Activated CD8-positive, alpha-beta memory T cell treated with anti-CD3 and anti-CD28 coated beads, Interleukin-2, amount 50 U/mL, for 1 hour (primary cell): ENCODE results near the gene DIRAS1.

Experiments
- DNase-seq: peaks from one replicate; pipeline ENCODE4 v3.0.0-alpha.2; 2020; ENCODE audit errors: extremely low read depth

DIRAS1 gene

DNA sequence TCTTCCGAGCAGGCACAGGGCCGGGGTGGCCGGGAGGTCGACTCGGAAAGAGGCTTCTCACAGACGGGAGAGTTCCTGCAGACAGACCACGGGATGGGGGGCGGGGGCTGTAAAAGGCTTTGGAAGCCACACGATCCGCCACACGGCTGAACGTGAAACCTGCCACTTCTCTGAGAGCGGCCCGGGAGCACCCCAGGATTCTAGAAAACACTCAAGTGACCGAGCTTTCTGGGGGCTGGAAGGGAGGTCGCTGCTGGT lies 34.2 kb upstream of the DIRAS1 start:
- DNase-seq, result no peak

DNA sequence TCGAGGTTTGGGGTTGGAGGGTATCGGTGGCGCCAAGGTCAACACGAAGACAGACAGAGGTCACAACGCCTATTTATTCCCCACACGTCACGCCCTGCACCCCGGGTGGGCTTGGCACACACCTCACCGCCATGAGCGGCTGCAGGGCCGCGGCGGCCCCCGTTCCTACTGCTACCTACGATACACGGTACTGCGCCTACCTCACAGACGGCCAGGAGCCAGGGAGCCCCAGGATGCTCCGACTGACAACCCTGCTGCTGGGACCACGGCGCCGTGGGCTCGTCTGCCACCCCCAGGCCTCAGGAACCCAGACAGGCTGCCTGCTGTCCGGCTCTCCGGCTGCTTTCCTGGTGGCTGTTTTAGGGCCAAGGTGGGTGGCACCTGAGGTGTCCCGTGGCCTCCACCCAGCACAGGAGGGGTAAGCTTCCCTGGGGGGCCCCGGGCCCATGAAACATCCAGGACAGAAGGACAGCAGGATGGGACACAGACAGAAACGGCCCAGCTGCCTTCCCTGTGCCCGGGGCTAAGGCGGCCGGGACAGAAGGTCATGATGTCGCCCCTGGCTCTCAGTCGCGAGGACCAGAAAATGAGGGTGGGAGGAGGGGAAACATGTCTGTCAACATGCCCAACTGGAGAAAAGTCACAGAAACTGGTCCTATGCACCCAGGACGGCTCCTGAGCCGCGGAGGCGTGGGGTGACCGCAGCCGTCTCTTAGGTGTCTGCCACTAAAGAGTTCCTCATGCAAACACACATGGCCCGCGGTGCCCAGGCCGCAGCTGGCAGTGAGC lies 33.7 kb upstream of the DIRAS1 start:
- DNase-seq, result no peak

DNA sequence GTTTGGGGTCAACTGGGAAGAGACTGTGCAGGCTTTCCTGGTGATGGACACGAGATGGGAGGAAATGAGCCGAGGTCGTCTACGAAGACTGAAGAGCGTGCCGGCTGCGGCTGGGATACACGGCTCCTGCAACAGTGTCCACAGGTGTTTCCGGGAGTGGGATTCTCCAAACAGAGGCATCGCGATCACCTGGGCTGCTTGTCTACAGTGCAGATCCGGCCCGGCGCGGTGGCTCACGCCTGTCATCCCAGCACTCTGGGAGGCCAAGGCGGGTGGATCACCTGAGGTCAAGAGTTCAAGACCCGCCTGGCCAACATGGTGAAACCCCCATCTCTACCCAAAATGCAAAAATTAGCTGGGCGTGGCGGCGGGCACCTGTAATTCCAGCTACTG lies 30.3 kb upstream of the DIRAS1 start:
- no peak for DNase-seq

DNA sequence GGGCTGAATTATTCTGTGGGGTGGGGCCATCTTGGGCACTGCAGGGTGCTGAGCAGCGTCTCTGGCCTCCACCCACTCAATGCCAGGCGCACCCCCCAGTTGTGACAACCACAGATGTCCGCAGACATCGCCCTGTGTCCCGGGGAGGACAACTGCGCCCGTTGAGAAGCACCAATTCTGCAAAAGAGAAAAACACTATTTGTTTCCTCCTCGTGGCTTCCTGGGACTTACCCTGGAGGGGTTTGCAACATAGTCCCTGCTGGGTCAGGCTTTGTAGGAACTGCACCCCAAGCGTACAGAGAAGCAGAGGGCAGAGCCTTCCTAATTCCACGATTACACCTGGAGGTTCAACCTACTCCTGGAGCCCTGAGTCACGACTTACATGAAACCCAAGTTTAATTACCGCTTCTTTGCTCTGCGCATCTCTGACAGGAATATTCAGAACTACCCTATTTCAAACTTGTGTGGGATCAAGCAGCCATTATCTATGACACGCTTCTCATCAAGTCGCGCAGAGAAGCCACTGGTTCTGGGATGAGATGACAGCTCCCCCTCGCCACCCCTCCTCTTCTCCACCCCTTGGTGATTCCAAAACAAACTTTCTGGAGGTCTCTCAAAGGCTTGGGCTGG lies 29.8 kb upstream of the DIRAS1 start:
- no peak for DNase-seq

DNA sequence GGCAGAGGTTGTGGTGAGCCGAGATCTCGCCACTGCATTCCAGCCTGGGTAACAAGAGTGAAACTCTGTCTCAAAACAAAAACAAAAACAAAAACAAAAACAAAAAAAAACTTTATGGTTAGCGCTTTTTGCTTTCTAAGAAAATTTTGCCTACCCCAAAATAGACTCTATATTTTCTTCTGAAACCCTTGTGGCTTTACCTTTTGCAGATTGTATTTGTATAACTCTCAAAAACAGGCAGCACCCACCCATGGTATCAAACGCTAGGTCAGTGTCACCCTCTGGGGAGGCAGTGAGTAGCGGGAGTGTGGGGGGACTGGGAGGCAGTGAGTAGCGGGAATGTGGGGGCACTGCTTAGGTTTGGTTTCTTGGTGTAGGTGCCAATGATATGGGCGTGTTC lies 26.2 kb upstream of the DIRAS1 start:
- no peak for DNase-seq

DNA sequence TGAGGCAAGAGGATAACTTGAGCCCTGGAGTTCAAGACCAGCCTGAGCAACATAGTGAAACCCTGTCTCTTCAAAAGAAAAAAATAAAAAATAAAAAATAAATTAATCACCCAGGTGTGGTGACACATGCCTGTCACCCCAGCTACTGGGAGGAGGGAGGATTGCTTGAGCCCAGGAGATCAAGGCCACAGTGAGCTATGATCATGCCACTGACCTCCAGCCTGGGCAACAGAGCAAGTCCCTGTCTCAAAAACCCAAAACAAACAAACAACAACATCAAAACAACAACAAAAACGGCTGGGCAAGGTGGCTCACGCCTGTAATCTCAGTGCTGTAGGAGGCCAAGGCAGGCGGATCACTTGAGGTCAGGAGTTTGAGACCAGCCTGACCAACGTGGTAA lies 22.9 kb upstream of the DIRAS1 start:
- DNase-seq, result no peak

DNA sequence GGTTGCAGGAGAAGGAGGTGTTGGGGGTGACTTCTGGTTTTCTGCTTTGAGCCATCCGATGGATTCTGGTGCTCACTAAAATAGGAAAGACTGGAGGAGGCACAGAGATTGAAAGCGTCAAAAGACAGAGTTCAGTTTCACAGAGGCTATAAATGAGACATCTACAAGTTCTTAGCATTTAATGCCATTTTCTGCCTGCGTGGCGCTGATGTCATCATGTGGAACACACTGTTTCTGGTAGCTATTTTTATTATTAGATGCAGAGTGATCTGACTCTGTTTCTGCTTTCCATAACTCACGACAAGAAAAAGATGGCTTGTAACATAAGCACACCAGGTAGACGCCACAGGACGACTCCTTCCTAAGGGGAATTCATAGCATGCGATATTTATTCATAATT lies 21.9 kb upstream of the DIRAS1 start:
- DNase-seq, result no peak

DNA sequence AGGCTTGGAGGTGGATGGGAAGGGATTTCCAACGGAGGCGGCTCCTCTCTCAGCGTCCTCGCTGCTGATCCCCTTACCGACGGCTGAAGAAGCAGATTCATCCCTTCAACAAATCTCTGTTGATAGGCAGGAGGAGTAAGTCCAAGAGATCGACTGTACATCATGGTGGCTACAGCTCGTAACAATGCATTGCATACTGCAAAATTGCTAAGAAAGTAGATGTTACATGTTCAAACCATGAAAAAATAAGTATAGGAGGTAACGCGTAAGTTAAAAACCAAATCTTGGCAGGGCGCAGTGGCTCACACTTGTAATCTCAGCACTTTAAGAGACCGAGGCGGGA lies 19.1 kb upstream of the DIRAS1 start:
- no peak for DNase-seq

DNA sequence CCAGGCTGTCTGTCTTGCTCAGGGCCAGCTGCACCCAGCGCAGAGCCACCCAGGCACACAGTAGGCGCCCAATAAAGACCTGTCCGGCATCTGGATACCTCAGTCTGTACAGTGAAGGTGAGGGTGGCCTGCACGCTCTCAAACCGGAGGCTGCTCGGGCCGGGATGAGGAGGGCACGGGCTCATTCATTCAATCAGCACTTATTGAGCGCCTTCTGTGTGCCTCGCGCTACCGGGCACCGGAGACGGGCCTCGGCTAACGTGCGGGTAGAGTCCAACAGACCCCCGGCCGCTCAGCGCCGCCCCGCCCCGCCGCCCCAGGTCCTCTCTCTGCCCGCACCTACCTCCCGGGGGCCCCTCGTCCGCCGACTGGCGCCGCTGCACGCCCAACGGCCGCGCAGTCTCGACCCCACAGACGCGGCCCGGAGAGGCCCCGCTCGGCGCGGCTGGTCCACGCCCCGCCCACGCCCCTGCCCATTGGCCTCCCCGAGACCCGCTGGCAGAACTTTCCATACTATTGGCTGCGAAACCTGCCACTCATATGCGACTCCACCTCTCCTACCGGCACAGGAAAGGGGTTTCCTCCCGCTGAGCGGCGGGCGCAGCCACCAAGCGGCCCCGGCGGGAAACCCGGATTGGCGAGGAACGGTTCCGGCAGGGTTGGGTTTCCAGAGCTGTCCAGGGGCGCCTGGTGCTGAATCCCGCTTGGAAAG lies 18.6 kb upstream of the DIRAS1 start, which contains the start of gene SLC39A3:
Gene SLC39A3, minus strand, starts transcription at position 416 of the 712 bp plus-strand sequence. CDS start 2,760 bp downstream, outside the sequence.
- peak; percentile 95 for DNase-seq

DNA sequence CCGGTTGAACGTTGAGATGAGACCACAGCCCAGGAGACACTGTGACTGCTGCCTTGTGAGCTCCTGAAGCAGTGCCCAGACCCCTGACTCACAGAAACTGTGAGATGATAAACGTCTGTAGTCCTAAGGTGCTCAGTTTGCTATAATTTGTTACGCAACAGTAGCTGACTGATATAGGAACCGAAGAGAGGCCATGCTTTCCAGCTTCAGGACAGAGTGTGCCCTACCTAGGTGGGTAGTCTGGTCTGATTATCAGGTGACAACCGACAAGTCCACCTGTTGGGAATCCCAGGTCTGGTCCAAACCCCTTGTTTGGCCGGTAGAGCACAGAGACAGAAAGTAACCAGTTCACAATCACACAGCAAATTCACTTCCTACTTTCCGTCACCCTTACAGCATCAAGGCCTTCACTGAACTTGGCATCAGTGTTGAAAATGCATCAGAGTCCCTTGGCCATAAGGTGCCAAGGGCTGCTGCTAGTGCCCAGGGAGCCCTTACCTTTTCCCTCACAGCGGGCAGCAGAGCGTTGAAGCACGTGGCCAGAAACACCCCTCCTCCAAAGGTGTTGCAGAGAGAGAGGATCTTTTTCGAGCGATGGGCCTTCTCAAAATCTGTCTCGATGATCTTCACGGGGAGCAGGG lies 15.5 kb upstream of the DIRAS1 start:
- no peak for DNase-seq

DNA sequence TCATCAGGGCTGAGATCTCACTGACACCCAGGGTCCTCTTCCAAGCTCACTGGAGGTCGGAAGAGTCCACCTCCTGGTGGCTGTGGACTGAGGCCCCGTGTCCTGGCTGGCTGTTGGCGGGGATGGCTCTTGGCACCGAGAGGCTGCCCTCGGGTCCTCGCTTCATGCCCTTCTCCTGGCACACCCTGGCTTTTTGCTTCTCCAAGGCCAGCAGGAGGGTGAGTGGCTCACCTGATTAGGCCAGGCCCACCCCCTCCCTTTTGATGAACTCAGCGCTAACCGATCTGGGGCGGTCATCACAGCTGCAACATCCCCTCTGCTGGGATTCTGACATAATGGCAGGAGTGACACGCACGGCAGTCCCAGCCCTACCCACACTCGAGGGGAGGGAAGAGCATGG lies 14.2 kb upstream of the DIRAS1 start:
- no peak for DNase-seq

DNA sequence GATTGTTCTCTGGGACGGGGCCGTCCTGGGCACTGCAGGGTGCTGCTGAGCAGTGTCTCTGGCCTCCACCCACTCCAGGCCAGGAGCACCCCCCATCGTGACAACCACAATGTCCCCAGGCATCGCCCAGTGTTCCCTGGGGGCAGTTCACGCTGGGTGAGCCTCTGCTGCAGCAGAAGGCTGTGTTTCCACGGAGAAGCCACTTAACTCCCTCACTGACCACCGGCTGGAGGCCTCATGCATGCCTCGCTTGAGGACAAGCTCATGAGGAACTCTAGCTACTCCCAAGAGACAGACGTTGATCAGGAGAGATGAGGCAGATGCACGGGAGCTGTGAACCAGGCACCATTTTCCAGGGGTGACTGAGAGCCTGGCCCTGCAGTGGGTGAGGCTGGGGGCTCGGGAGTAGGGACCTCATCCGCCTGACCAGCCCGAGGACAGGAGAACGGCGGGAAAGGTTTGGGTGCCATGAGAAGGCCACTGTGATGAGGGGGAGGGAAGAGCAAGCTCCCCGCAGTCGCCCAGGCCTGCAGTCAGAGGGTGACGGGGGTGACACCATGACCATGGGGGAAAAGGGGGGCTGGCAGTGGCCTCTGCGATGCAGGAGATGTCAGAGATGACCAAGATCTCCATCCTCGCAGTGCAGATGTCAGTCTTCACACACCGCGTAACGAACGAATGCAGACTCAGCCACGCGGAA lies 13.6 kb upstream of the DIRAS1 start:
- DNase-seq, result no peak

DNA sequence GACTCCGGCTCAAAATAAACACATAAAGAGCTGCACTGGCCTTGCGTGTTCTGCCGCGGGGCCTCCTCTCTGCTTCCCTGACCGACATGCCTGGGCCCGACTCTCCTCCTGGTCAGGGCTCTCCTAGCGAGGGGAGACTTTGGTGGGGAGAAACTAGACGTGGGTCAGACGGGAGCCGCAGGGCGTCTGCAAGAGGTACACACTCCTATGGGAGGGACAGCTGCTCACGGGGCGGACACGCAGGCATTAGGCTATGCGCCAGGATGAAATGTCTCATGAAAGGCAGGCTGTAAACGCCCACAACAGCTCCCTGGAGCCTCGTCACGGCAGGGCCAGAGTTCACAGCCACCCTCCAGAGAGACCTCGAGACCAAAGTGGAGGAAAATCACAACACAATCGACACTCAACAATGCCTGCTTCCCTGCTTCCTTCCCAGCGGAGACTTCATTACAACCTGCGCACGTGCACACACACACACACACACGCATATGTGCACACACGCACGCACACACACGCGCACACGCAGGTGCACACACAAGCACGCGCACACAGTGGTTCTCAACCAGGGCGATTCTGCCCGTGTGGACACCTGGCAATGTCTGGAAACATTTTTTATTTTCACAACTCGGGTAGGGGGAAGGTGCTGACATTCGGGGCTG lies 12.9 kb upstream of the DIRAS1 start:
- no peak for DNase-seq

DNA sequence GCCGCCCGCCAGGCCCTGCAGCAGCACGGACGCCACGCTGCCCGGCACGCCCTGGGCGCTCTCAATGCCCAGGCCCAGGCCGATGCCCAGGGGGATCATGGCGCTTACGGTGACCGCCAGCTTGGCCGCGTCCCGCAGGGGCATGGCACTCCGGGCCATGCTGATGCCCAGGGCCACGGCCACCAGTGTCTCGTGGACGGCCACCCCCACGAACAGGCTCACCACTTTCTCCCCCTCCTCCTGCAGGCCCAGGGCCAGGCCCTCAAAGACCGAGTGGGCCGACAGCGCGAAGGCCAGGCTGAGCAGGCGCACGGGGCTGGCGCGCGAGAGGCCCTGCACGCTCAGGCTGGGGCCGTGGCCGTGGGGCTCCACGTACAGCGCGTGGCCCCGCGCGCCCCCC lies 11.7 kb upstream of the DIRAS1 start:
- no peak for DNase-seq

DNA sequence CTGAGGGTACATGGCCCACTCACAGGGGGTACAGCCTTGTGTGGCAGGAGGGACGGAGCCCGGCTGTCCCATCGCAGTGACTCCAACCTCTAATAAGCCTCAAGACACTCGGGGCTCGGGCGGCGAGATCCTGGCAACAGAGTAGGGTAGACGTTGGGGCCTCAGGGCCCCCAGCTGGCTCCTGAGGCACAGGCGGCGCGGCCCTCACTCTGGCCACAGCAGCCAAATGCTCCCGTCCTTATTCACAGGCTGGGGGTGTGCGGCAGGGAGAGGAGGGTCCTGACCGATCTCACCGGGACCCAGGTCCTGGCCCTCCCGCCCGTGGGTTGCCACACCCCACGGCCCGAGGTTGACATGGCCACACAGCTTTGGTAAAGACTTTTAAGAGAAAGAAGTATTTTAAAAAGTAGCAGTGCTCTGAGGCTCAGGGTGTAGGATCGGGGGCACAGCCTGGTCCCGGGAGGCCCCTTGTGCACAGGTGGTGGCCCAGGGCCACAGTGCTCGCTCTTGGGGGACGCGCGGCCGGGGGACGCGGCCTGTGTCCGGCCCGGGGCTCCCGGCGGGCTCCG lies 11.1 kb upstream of the DIRAS1 start:
- no peak for DNase-seq

DNA sequence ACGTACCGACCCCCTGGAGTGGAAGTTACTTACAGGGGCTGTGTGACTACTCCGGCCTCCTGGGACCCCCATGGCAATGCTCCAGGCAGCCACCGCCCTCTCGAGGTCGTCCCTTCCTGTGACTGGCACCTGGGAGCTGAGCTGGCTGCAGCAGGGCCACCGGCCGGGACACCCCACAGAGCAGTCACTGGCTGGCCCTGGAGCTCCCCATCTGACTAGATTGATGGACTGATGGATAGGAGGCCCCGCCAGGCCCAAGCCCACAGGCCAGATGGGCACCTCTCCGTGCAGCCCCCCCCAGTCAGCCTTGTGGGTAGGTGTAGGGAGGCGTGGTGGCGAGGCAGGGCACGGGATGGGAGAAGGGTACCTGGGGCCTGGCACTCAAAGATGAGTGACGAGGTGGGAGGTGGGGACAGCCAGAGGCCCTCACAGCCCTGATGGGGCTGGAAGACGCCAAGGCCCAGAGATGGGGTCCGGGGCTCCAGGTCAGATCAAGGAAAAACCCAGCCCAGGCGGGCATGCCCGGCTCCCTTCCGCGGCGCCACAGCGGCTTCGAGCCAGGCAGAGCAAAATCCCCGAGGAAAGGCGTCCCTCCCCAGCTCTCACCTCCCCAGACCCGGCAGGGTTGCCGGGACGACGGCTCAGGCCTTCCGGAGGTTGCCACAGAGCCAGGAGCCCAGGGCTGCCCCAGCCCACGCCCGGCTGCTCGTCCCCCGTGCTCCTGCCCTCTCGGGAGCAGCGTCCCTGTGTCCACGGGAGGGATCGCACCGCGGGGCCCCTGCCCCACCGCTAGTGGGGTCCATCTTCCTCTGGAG lies 10.2 kb upstream of the DIRAS1 start:
- DNase-seq, result no peak

DNA sequence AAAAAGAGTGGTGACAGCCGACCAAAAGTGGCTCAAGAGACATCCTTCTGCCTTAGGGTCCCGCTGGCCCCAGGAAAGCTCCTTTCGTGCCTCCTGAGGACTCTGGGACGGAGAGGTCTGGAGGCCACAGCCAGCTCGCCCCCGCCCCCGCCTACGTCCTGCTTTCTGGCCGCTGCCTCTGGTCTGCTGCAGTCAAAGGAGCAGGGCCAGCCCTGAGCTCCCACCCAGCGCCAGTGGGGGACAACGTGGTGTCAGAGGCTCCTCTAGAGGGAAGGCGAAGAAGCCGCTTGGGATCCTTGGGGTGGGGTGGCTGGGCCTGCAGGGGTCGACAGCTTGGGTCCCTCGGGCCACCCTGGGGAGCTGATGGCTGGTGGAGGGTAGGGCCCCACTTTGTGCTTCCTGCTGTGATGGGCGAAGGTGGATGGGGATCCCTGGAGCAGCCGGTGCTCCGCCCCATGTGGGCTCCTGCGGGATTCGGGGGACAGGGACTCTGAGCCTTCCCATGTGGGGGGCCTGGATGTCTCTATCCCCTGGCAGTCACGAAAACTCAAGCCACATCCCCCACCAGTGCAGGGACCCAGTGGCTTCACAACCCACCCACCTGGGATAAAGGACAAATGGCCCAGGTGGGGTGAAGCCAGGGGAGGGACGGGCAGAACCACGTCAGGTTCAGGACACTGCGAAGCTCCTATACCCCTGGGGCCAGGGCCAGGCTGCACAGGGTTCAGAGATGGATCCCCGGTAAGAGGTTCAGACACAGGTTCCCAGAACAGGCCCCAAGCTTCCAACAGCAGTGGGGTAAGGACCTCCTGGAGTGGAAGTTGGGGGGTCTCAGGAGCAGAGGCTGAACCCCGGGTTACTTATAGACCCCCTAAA lies 9.0 kb upstream of the DIRAS1 start:
- no peak for DNase-seq

DNA sequence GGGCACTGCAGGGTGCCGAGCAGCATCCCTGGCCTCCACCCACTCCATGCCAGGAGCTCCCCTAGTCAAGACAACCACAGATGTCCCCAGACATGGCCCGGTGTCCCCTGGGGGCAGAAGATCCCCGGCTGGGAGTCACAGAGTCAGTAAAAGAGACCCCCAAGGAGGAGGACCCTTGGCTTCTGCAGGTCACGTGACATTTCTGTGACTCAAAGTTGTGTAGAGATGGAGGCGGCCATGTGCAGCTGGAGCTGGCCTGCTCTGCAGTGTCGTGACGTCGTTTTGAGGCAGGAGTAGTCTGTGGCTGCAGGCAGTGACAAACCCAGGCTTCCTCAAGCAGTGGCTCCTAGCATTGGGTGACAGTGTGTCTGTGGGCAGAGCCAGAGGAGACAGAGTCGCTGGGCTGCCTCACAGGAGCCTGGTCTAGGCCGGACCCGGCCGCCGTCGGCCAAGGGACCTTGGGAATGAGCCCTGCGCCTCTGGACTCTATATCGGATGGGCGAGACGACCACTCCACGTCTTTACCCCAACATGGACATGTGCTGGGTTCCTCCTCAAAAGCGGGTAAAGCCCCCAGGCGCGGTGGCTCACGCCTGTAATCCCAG lies 7.7 kb upstream of the DIRAS1 start:
- DNase-seq, result no peak

DNA sequence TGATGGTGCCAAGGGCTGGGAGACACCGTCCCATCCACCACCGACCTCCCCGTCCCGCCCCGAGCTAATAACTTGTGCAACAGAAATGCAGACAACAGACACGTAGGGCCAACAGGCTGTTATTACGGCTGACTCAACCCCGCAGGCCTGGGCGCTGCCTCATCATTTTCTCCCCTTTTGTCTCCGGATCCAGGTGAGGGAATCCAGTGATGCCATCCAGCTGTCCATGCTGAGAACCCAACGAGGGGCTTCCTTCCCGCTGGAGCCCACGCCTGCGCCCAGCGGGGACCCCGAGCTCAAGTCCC lies 6.4 kb upstream of the DIRAS1 start:
- DNase-seq, result no peak
